IPS-11a (cell line): Measurements from ENCODE around the gene FITM1.

Source experiments
- H3K4me3 ChIP-seq: one replicate; pipeline ENCODE4 v1.5.1; 2013; ENCODE audit warnings: low read depth, low read length, control low read depth

FITM1 gene, protein sequence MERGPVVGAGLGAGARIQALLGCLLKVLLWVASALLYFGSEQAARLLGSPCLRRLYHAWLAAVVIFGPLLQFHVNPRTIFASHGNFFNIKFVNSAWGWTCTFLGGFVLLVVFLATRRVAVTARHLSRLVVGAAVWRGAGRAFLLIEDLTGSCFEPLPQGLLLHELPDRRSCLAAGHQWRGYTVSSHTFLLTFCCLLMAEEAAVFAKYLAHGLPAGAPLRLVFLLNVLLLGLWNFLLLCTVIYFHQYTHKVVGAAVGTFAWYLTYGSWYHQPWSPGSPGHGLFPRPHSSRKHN

DNA sequence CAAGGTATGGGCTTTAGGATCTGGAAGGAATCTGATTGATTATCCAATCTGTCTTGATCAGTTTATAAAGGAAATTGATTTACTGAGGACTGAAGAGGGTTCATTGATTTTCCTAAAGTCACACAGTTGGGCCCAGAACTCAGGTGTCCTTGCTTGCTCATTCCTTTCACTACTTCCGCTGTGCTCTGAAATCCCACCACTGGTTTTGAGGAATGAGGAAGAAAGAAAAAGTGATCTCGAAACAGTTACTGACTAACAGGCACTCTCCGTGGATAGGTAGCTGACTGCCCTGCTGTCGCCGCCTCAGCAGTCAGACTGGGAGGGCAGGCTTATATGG, at the start of gene FITM1:
Gene FITM1, plus strand, starts transcription at position 280 of the 337 bp plus-strand sequence. CDS start 905 bp downstream, outside the sequence.
- no peak within 1 kb of the TSS for H3K4me3 ChIP-seq

DNA sequence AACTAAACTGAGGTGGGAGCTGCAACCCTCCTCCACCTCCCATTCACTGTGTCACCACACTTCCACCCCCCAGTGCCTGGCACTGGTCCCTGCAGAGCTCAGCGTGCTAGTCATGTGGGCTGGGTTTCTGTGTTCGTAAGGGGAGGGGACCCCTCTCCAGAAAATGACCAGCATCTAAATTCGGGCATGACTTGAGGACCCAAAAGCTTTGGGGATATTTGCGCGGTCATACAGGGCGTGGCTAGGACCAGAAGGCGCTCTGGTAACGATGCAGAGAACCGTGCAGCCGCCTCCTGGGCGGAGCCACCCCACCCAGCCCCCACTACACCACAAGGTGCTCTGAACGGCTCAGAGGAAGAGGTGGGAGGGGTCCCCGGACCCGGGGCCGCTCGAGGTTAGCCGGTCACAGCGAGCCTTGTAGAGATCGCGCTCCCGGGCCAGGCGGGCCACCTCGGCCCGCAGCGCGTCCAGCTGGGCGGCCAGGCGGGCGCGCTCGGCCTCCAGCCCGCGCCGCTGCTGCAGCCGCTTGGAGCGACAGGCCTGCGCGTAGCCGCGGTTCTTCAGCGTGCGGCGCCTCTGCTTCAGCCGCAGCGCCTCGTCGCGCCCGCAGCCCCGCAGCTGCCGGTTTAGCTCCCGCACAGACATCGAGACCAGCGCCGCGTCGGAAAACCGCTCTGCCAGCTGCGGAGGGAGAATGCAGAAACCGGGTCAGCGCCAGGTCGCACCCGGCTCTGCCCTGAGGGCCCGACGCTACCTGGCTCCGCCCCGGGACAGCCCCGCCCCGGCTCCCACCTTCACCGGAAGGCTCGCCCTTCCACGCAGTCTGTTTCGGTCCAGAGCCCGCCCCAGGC, 49.3 kb upstream of the FITM1 start:
- H3K4me3 ChIP-seq = peak overlapping the region; percentile 60

DNA sequence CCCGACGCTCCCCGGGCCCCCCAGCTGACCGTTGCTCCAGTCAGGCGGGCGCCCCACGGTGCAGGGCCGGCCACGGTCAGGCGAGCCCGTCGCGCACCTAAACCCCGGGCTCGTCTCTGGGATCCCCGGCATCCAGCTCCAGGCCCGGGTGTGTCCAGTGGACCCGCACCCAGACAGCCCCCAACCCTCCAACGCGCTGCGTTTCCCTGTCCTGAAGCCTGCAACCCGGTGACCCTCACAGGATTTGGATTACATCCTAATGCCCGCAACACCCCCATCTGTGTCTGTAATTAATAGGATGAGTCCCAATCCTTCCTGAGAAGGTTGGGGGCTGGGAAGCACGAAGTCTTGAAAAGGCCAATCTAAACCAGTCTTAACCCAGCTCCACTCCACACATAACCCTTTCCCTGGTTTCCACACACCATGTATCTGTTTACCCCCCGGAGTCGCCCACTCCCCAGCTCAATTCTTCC, 48.7 kb upstream of the FITM1 start:
- H3K4me3 ChIP-seq = peak overlapping the region; percentile 60

DNA sequence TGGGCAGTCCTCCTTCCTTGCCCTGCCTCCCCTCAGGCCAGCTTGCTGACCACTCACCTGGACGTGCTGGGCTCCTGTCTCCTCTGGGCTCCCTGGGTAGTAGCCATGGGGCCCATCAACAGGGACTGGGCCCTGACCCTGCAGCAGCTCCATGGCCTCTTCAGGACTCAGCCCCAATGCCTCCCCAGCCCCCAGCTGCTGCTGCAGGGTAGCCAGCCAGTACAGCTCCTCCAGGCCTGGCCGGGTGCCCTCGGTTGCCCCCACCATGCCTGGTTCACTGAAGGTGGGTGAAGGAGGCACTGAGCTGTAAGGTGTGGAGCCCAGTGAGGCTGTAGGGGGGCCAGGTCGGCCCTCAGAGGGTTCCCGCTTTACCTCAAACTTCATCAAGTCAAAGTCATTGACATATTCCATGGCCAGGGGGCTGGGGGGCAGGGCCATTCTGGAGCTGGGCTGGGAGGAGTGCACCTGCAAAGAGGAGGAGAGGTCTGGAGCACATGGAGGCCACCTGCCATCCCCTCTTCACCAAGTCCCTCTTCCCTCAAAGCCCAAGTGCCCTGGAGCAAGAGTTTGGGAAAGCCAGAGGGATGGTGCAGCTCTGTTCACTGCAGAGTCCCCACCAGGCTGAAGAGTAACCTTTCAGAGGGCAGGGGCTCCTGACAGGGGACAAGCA, 47.9 kb upstream of the FITM1 start:
- no peak overlapping the region for H3K4me3 ChIP-seq

DNA sequence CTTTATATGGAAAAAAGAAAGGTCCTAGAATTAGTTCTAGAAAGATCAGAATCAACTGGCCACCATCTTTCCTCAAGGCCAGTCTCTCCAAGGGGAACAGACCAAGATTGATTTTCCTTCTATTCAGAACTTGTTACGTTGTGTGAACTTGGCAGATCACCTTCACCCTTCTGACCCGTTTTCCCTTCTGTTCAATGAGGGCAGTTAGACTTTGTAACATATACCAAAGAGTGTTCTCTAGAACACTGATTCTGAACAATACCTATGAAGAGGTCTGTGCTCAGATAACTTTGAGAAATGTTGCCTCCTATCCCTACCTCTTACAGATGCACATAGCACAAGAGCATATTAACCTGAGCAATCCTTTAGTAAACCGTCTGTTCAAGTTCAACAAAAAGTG, 47.0 kb upstream of the FITM1 start:
- H3K4me3 ChIP-seq = no peak overlapping the region

DNA sequence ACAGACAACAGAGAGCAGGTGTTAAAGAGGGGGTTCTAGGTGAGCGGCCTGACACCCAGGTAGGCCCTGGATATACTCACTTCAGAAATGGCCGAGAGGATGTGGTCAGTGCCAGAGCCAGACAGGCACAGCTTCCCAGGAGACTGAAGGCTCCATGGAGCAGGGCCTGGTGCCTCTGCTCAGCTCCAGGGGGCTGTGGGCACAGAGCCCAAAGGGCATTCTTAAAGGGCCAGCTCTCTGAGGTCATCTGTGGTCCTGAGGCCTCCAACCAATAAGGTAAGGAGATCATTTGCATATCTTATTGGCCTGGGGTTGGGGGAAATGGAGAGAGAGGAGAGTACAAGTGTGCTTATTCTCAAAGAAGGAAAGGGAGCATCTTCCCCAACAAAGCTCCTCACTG, 46.0 kb upstream of the FITM1 start:
- no peak overlapping the region for H3K4me3 ChIP-seq

DNA sequence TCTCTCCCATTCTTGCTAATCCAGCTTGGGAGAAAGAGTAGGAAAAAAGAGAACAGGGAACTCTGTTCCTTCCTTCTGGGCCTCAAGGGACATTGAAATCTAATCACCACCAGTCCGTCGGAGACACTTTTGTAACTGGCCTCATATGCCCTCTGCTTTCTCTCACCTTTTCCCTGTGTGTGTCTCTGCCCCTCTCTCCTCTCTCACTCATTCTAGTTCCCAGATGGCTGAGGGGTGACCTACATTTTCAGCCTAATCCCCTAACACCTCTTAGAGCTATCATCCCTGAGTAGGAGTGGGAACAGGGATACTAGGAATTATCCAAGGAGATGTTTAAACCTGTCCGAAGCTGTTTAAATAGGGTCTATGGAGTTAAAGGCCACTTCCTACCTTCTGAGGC, 45.2 kb upstream of the FITM1 start:
- H3K4me3 ChIP-seq = no peak overlapping the region

DNA sequence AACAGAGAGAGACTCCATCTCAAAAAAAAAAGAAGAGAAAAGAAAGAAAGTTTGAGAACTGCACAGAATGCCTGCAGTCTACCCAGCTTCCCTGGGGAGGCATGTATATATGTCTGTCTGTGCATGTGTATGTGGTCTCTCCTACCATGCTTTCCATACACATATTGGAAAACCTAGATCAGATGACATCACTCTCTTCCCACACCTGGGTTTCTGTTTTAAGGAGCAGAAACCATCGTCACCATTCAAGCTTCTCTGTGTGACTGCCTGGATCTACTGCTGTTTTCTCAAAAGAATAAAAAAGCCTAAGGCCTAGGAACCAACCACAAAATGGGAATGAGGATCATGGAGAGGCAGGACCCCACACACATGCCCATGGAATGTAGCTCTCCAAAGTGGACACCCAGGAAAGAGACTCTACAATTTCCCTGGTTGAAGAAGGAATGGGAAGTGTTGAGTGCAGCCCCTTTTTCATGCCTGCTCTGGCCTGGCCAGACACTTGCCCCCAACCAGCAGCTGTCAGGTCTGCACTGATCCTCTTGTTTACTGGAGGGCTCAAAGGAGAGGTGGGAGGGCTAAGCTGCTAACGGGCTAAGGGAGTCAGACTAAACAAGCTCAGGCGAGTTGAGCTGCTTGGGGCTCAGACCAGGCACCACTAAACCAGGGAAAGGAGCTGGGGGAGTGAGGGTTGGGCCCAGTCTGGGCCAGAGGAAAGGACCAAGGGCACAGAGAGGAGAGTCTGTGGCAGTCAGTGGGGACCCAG, 44.1 kb upstream of the FITM1 start:
- no peak overlapping the region for H3K4me3 ChIP-seq

DNA sequence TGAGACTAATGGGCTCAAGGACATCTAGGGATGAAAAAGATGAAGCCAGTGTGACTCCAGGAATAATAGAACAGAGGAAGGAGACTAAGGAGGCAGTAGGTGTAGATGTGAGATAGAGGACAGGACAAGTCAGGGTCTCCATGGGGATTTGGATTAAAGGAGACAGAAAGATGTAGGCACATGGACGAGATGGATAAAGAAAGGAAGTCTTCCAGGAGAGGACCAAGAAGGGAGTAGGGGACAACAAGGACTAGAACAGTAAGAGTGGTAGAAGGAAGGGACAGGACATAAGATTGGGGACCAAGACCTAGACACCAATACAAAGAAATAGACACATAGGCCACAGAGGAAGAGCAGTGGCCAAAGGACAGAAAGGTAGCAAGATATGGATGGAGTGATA, 43.5 kb upstream of the FITM1 start:
- no peak overlapping the region for H3K4me3 ChIP-seq

DNA sequence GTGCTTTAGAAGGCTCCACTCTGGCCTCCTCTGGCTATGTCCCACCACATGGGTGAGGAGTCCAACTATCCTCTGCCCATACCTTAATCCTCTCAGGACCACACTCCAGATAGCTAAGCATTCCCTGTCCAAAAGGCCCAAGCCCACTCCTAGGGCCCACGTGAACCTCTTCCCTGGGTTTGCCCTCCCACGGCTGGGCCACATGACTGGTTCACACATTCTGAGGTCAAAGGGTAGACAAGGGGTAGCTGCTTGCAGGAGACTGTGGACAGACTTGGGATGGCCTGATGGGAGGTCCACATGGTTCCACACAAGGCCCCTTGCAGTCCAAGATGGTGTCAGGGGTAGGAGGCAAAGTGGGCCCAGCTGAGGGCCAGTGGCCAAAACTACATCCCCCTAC, 42.4 kb upstream of the FITM1 start:
- no peak overlapping the region for H3K4me3 ChIP-seq

DNA sequence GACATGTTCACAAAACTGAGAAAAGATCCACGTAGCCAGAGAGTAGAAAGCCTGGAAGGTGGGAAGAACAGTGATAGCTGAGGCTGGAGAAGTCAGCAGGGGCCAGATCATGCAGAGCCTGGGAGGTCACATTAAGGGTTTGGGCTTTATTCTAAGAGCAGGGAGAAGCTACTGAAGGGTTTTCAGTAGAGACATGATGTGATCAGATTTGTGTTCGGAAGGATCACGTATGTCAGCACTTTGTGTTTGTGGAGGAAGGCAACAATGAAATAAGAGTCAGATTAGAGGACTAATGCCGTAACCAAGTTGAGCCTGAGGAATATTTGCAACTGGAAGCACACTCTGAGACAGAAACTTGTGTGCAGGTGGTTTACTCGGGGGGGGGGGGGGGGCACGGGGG, 40.6 kb upstream of the FITM1 start:
- no peak overlapping the region for H3K4me3 ChIP-seq

DNA sequence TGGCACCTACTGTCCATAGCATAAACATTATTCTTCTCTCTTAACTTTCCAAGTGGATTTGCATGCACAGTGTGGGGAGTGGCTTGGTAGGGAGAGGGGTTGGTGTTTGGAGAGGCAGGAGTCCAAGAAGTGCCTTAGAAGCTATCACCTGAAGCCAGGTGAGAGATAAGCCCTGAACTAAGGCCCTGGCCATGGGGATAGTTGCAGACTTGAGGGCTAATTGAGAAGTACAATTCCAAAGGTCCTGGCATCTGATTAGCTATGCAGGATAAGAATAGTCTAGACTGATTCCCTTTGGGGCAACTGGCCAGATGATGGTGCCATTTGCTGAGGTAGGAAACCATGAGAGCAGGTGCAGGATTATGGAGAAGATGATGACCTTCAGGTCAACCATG, 38.4 kb upstream of the FITM1 start:
- no peak overlapping the region for H3K4me3 ChIP-seq

DNA sequence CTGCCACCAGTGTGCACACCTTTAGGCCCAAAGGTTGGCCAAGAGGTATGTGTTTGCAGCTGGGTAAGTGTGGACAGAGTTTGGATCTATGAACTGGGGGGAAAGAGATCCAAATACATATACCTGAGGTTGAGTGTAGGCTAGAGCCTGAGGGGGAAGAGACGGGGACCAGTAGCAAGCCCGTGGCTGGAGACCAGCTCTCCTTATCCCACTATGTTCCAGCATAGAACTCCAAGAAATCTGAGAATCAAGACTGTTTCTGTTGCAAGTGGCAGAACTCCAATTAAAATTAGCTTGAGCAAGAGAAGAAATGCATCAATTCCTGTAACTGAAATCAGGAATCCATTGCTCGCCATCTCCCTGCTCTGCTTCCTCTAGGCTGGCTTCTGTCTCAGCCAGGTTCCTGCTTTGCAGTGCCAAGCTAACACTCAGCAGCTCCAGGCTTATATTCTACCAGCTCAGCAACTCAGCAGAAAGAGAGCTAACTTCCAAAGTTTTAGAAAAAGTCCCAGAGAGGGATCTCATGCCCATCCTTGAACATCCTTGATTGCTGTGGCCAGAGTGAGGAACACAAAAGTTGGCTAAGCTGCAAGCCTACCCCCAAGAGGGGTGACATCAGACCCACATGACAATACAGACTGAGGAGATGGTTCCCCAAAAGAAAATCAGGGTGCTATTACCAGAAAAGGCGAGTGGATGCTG, 37.8 kb upstream of the FITM1 start:
- H3K4me3 ChIP-seq = no peak overlapping the region

DNA sequence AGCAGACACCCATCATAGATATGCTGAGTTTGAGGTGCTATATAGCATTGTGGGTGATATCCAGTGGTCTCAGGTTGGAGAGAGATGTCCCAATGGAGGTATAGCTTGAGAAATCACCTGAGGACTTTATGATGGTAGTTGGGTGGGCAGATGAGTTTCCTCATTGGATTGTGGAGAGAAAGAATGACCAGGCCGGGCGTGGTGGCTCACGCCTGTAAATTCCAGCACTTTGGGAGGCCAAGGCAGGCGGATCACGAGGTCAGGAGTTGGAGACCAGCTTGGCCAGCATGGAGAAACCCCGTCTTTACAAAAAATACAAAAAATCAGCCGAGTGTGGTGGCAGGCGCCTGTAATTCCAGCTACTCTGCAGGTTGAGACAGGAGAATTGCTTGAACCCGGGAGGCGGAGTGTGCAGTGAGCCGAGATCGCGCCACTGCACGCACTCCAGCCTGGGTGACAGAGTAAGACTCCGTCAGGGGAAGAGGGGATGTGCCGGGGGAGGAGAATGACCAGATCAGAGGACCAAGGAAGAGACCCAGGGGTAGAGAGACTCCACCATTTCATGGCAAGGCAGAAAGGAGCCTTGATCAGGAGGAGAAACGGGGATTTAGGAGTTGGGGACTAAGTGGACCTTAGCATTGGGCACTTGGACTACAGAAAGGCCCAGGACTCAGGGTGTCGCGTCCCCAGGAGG, 37.1 kb upstream of the FITM1 start:
- peak overlapping the region; percentile 4 for H3K4me3 ChIP-seq

DNA sequence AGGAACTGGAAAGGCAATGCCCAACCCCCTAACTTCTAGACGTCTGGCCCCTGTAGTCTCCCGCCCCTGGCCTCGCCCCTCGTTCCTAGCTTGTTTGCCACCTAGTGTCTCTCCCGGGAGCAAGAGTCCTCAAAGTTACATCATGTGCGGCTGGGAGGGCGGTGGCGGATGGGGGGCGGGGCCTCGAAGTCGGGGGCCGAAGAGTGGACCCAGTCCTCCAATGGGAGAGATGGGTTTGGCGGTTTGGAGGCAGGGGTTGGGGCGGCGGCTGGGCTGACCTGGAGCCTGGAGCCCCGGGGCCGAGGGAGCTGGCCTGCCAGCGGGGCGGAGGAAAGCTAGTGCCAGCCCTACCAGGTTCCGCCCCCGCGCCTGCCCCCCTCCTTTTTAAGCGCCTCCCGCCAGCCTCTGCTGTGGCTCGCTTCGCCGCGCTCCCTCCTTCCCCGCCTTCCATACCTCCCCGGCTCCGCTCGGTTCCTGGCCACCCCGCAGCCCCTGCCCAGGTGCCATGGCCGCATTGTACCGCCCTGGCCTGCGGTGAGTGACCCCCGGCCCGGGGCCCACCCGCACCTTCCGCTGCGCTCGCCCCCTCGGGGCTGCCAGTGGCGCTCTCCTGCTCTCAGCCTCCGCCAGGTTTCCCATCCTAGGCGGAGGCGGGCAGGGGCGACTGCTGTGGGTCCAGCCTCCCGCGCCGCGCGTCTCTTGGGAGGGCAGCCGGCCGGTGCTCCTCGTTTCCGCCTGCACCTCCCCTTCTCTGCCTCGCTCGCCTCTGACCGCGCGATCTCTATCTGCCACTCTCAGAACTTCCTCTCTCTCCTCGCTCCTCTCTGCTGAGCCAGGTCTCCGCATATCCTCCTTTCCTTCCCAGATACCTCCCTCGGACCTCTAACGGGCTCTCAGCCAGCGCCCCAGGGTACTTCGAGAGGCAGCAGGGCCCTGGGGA, 36.3 kb upstream of the FITM1 start, which contains the start of gene PCK2:
Gene PCK2, plus strand, starts transcription at position 411 of the 940 bp plus-strand sequence. Its CDS starts 95 bp downstream, at position 506.
- H3K4me3 ChIP-seq = peak within 1 kb of the TSS; percentile 92

DNA sequence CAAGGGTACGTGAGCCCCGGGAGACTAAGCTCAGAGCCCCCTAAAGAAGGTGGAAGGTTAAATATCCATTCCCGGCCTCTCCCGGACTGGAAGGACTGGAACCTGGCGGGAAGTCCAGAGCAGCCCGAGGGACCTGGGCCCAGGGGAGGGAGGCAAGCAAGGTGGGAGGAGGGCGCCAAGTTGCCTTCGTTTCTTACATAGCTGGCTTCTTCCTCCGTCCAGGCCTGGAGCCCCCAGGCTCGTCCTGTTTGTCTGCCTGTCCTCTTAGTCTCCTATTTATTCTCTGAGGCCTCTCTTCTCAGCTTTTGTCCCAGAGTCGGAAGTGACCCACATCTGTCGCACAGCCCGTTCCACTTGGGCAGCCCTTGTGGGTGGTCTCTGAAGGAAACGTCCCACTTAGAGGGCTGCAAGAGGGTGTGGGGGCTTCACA, 35.6 kb upstream of the FITM1 start:
- H3K4me3 ChIP-seq = peak overlapping the region; percentile 92

DNA sequence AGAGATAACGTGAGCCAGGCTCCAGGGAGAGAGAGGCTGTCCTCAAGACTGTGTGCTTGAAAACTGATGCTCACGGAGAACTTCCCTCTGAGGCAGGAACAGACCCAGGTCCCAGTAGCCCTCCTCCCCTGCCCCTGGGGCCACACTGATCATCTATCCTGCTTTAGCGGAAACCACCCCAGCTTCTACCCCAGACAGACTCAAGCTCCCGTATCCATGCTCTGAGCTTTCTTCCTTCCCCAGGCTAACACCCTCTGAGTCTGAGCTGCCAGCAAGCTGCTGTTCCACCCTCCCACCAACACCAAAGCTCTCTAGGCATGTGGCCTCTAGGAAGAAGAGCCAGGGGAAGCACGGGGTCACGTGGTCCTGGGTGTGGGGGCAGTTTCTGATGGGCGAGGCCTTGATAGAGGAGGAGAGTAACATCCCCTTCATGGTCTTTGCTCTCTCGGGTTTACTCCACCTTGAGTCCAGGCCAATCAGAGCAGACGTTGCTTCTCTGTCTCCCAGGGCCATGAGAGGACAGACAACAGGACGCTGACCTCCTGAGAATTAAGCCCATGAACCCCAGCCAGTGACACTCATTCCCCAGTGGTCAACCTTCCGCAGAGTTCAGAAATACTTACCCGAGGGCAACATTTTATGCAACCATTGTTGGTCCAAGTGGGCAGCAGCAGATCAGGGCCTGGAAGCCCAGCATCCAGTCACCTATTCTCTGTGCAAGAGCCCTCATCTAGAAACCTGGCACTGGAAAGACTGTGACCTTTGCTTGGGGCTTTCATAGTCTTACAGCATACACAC, 35.0 kb upstream of the FITM1 start:
- peak overlapping the region; percentile 92 for H3K4me3 ChIP-seq
